OCI-LY7 (cell line): ENCODE measurements around the gene ATP12A. TPM values are rescaled to one million over a fixed set of nuclear protein-coding genes. Genes with fewer than 3 reads are reported as not detected.

Source experiments
- BruUV-seq: library from RNA; stranded (reverse); fragments of 400-500 nt; replicated peaks from 2 replicates; lab custom pipeline; 2021; lab: Mats Ljungman, UMichigan
- CTCF ChIA-PET: fragments of 300-600 bp; sonication (Branson Sonifier 250); formaldehyde crosslinking; loops from one replicate; lab custom pipeline; 2022; ENCODE audit warnings: antibody characterized with exemption; ENCODE audit not compliant: unreplicated experiment; lab: Charles Lee
- POLR2A ChIA-PET: fragments of 300-600 bp; sonication (Branson Sonifier 250); formaldehyde crosslinking; loops from one replicate; lab custom pipeline; 2022; ENCODE audit warnings: antibody characterized with exemption; lab: Charles Lee
- DNase-seq: peaks from one replicate; pipeline ENCODE4 v3.0.0-alpha.2; 2015; ENCODE audit warnings: low spot score
- H2AFZ ChIP-seq: fragments of 200-600 bp; sonication (generic), shearing (Covaris generic); 2 replicates; pipeline ENCODE4 v1.6.1; 2014; ENCODE audit warnings: mild to moderate bottlenecking, antibody characterized with exemption, low read length, moderate library complexity
- H3K27ac ChIP-seq: fragments of 200-600 bp; sonication (generic); 2 replicates; pipeline ENCODE4 v1.5.1; 2014; ENCODE audit warnings: mixed run types, low read depth, mild to moderate bottlenecking, moderate library complexity, low read length, inconsistent platforms; ENCODE audit not compliant: poor library complexity, severe bottlenecking
- H3K36me3 ChIP-seq: fragments of 200-600 bp; sonication (generic); 2 replicates; pipeline ENCODE4 v1.6.1; 2014; ENCODE audit warnings: mild to moderate bottlenecking, antibody characterized with exemption, low read length, moderate library complexity, mixed read lengths; ENCODE audit not compliant: insufficient read depth
- H3K4me1 ChIP-seq: fragments of 200-600 bp; sonication (generic); 2 replicates; pipeline ENCODE4 v1.5.1; 2014; ENCODE audit warnings: mild to moderate bottlenecking, low read length; ENCODE audit not compliant: insufficient read depth, poor library complexity, severe bottlenecking
- H3K4me2 ChIP-seq: fragments of 200-600 bp; sonication (generic); 2 replicates; pipeline ENCODE4 v1.6.1; 2014; ENCODE audit warnings: mild to moderate bottlenecking, low read length
- H3K4me3 ChIP-seq: fragments of 200-600 bp; sonication (generic); 2 replicates; pipeline ENCODE4 v1.5.1; 2014; ENCODE audit warnings: mild to moderate bottlenecking, low read depth, low read length; ENCODE audit not compliant: poor library complexity, severe bottlenecking
- H3K79me2 ChIP-seq: fragments of 200-600 bp; sonication (generic); 2 replicates; pipeline ENCODE4 v1.6.1; 2016; ENCODE audit warnings: low read depth, mild to moderate bottlenecking, low read length, moderate library complexity, mixed read lengths; ENCODE audit not compliant: insufficient read depth
- H3K9me2 ChIP-seq: fragments of 200-600 bp; sonication (generic); 2 replicates; pipeline ENCODE4 v1.6.1; 2016; ENCODE audit warnings: mild to moderate bottlenecking, low read length, mixed read lengths; ENCODE audit not compliant: insufficient read depth
- H3K9me3 ChIP-seq: fragments of 200-600 bp; sonication (generic); 2 replicates; pipeline ENCODE4 v1.6.1; 2014; ENCODE audit warnings: mild to moderate bottlenecking, mixed run types, low read length, mixed read lengths
- H4K20me1 ChIP-seq: fragments of 200-600 bp; sonication (generic); 2 replicates; pipeline ENCODE4 v1.6.1; 2014; ENCODE audit warnings: mild to moderate bottlenecking, antibody characterized with exemption, low read length, moderate library complexity, mixed read lengths; ENCODE audit not compliant: insufficient read depth
- EZH2phosphoT487 ChIP-seq: fragments of 200-600 bp; sonication (generic); IDR thresholded peaks from 2 replicates; pipeline ENCODE4 v1.6.1; 2018; ENCODE audit warnings: low read depth, borderline replicate concordance, mild to moderate bottlenecking, mixed run types, antibody characterized with exemption, low read length, moderate library complexity, mixed read lengths
- intact Hi-C: fragments of 100-400 bp; cut with micrococcal nuclease; formaldehyde crosslinking; loops from one replicate; pipeline ENCODE4 v1.10.0; 2022; ENCODE audit not compliant: unreplicated experiment
- total RNA-seq, 2 experiments: library from RNA; depleted of rRNA in 1 of 2; stranded (reverse); fragments of >200 nt in 1 of 2; shearing (Covaris generic) in 1 of 2; gene quantifications; 2 replicates each; pipeline ENCODE4 v1.2.3, GENCODE V29; 2014 to 2022
- TF ChIP-seq, protein P1 (sequence below): fragments of 200-600 bp; sonication (generic); conservative IDR thresholded peaks from 2 replicates; pipeline ENCODE4 v1.5.1; 2014; ENCODE audit warnings: mild to moderate bottlenecking, antibody characterized with exemption, low read length, moderate library complexity, mixed read lengths

ATP12A gene
- total RNA-seq, 2 experiments from 2014 or later = not detected

- Histone ChIP-seq H3K4me3 (no peak overlapping the region), H3K9me2 (no peaks in the 10 kb centered on the region), H3K4me2 (no peak overlapping the region), H4K20me1 (no peaks in the 10 kb centered on the region), H3K27ac (no peak overlapping the region), H2AFZ (no peak overlapping the region), H3K4me1 (peaks cover 5% of the 10 kb centered on the region), H3K79me2 (no peaks in the 10 kb centered on the region), H3K9me3 (no peaks in the 10 kb centered on the region), H3K36me3 (no peaks in the 10 kb centered on the region)
- intact Hi-C loops = no loop called here
- ChIA-PET POLR2A (no interaction called here), CTCF (no interaction called here)
- no peak for DNase-seq
- TF ChIP-seq, protein P1, sequence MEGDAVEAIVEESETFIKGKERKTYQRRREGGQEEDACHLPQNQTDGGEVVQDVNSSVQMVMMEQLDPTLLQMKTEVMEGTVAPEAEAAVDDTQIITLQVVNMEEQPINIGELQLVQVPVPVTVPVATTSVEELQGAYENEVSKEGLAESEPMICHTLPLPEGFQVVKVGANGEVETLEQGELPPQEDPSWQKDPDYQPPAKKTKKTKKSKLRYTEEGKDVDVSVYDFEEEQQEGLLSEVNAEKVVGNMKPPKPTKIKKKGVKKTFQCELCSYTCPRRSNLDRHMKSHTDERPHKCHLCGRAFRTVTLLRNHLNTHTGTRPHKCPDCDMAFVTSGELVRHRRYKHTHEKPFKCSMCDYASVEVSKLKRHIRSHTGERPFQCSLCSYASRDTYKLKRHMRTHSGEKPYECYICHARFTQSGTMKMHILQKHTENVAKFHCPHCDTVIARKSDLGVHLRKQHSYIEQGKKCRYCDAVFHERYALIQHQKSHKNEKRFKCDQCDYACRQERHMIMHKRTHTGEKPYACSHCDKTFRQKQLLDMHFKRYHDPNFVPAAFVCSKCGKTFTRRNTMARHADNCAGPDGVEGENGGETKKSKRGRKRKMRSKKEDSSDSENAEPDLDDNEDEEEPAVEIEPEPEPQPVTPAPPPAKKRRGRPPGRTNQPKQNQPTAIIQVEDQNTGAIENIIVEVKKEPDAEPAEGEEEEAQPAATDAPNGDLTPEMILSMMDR = no peak
- TF ChIP-seq EZH2phosphoT487 = no peak
- BruUV-seq = no TSS peak
Measured at GRCh38 chr13:24638096-24638495, 42.1 kb upstream of the ATP12A start.

DNA sequence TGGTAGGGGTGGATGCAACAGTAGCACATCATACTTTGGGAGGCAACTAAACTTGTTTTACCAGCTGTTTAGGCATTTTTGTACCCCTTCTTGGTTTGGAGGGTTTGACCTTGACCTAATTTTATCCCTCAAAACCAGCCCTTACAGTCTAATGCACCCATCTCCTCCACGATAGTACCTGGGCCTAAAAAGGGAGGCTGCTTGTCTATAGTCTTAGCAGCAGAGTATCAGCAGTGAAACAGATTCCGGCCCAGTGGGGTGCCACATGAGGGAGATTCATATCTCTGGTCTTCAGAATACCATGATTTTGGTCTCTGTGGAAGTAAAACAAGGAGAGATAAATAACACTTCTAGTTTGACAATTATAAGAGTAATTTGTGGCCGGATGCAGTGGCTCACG is 39.5 kb upstream of the ATP12A start:
- H3K79me2 ChIP-seq = no peaks in the 10 kb centered on the region
- no TSS peak for BruUV-seq

DNA sequence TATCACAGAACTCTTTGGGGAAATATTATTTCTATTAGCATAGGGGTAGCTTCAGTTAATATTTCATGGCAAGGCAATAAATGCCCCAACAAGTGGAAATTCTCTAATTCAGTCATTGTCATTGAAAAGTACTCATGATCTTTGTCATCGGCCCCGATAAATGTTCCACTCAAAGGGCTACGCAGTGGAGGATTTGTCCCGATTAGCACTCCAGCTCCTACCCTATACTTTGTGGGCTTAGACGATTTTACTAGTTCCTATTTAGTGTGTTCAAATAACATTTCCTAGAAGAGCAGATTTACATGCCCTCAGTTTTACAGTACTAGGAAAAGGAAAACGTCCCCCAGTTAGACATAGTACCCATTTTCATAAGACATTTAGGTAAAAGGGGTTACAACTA is 38.0 kb upstream of the ATP12A start:
- no peaks in the 10 kb centered on the region for H3K36me3 ChIP-seq

More for the DNA sequence above, 39.5 kb upstream of the ATP12A start:
- Histone ChIP-seq H3K9me3 (no peaks in the 10 kb centered on the region), H4K20me1 (no peaks in the 10 kb centered on the region), H2AFZ (no peak overlapping the region), H3K4me2 (no peak overlapping the region), H3K27ac (no peak overlapping the region), H3K4me3 (no peak overlapping the region), H3K9me2 (no peaks in the 10 kb centered on the region), H3K4me1 (no peaks in the 10 kb centered on the region), H3K36me3 (no peaks in the 10 kb centered on the region)
- CTCF ChIA-PET = no interaction called here
- TF ChIP-seq, protein P1 = no peak
- TF ChIP-seq EZH2phosphoT487 = no peak
- intact Hi-C loops = no loop called here
- no peak for DNase-seq
- POLR2A ChIA-PET = interaction anchor here (1.9 kb wide), 1 partner anchor 21 kb away, joined by 8 read pairs; no protein-coding TSS in a partner anchor

More for the DNA sequence above, 38.0 kb upstream of the ATP12A start:
- ChIA-PET CTCF (interaction anchor here (0.9 kb wide), 1 partner anchor 13 kb away, joined by 3 read pairs; no protein-coding TSS in a partner anchor), POLR2A (interaction anchor here (1.4 to 1.9 kb wide), 3 partner anchors 9 to 19 kb away, joined by 4 to 8 read pairs (median 6); no protein-coding TSS in a partner anchor)
- H3K4me3 ChIP-seq = no peak overlapping the region
- H3K4me2 ChIP-seq = no peak overlapping the region
- no peak for DNase-seq
- no peaks in the 10 kb centered on the region for H3K79me2 ChIP-seq
- H2AFZ ChIP-seq = no peak overlapping the region
- no peaks in the 10 kb centered on the region for H3K4me1 ChIP-seq
- H4K20me1 ChIP-seq = no peaks in the 10 kb centered on the region
- TF ChIP-seq, protein P1 = no peak
- TF ChIP-seq EZH2phosphoT487 = no peak
- H3K9me3 ChIP-seq = no peaks in the 10 kb centered on the region
- no TSS peak for BruUV-seq
- intact Hi-C loops = no loop called here
- no peak overlapping the region for H3K27ac ChIP-seq
- H3K9me2 ChIP-seq = no peaks in the 10 kb centered on the region
